ENCODE measurements around the gene FGFBP1.
"Not testable (repeated sequence)": the region's sequence is repeated elsewhere in the genome, so short reads cannot be mapped to it uniquely, and the experiment has no call there.

Gene FGFBP1

GRCh38 chr4:15944895-15945294 is 6.4 kb upstream of the FGFBP1 start:
- no peak for DNase-seq

GRCh38 chr4:15942283-15942682 is 3.7 kb upstream of the FGFBP1 start:
- no peak for DNase-seq

GRCh38 chr4:15938182-15938581 is 358 bp downstream of the FGFBP1 start:
- DNase-seq: no peak

- DNase-seq: no peak
These were observed 2.0 kb downstream of the FGFBP1 start for GRCh38 chr4:15936495-15936894.

- DNase-seq: no peak
These were observed 2.8 kb downstream of the FGFBP1 start for GRCh38 chr4:15935504-15936402.

- DNase-seq: no peak
These were observed 4.3 kb downstream of the FGFBP1 start for GRCh38 chr4:15934259-15934658.

- no peak for DNase-seq
These were observed 6.9 kb downstream of the FGFBP1 start for GRCh38 chr4:15931451-15932210.

- no peak for DNase-seq
These were observed 8.2 kb downstream of the FGFBP1 start for GRCh38 chr4:15930314-15930713.

- no peak for DNase-seq
These were observed 9.0 kb downstream of the FGFBP1 start for GRCh38 chr4:15929540-15929939.

- no peak for DNase-seq
These were observed 9.7 kb downstream of the FGFBP1 start for GRCh38 chr4:15928883-15929282.

- DNase-seq: no peak
These were observed 12.1 kb downstream of the FGFBP1 start for GRCh38 chr4:15926486-15926885.

- no peak for DNase-seq
These were observed 12.7 kb downstream of the FGFBP1 start for GRCh38 chr4:15925830-15926229.

- DNase-seq: no peak
These were observed 17.0 kb downstream of the FGFBP1 start for GRCh38 chr4:15921592-15921932.

GRCh38 chr4:15920723-15921591 is 17.6 kb downstream of the FGFBP1 start:
- no peak for DNase-seq

- DNase-seq: no peak
These were observed 19.9 kb downstream of the FGFBP1 start for GRCh38 chr4:15918484-15919129.

- DNase-seq: no peak
These were observed 21.2 kb downstream of the FGFBP1 start for GRCh38 chr4:15917297-15917696.

GRCh38 chr4:15916358-15916757 is 22.2 kb downstream of the FGFBP1 start:
- DNase-seq: not testable (repeated sequence)

GRCh38 chr4:15914736-15915135 is 23.8 kb downstream of the FGFBP1 start:
- DNase-seq: no peak

GRCh38 chr4:15914291-15914690 is 24.2 kb downstream of the FGFBP1 start:
- DNase-seq: no peak

GRCh38 chr4:15913631-15913970 is 24.9 kb downstream of the FGFBP1 start:
- DNase-seq: no peak

- DNase-seq: no peak
These were observed 25.4 kb downstream of the FGFBP1 start for GRCh38 chr4:15912961-15913630.

- no peak for DNase-seq
These were observed 26.3 kb downstream of the FGFBP1 start for GRCh38 chr4:15912236-15912635.

Data from NCI-H1092 (cell line).